CD14-positive monocyte (primary cell): ENCODE measurements around the gene GPSM1. TPM values are rescaled to one million over a fixed set of nuclear protein-coding genes. Genes with fewer than 3 reads are reported as not detected.

Source experiments
- DNase-seq, 3 donors: peaks; one replicate each; pipeline ENCODE4 v3.0.0-alpha.2; 2011 to 2022
- H2AFZ ChIP-seq: 2 replicates; pipeline ENCODE4 v1.6.0; 2012; ENCODE audit warnings: mild to moderate bottlenecking, low read depth, low read length, inconsistent platforms; ENCODE audit not compliant: insufficient read depth, poor library complexity, severe bottlenecking
- H3K27ac ChIP-seq, 2 donors: 1 replicate in 1 of 2; 2 replicates in 1 of 2; pipeline ENCODE4 v1.5.1; 2012 to 2013; ENCODE audit warnings: low read length in 2 of 2, control low read depth in 1 of 2, inconsistent platforms in 1 of 2, low read depth in 1 of 2, mild to moderate bottlenecking in 1 of 2
- H3K27me3 ChIP-seq, 2 donors: one replicate each; pipeline versions ENCODE4 v1.6.0 to v1.6.1; 2011 to 2013; ENCODE audit warnings: low read length in 2 of 2; ENCODE audit not compliant: control insufficient read depth in 2 of 2, insufficient read depth in 2 of 2
- H3K36me3 ChIP-seq, 2 donors: replicated peaks in 1 of 2; 1 replicate in 1 of 2; 2 replicates in 1 of 2; pipeline versions ENCODE4 v1.5.1 to v1.6.1; 2012 to 2013; ENCODE audit warnings: low read length in 2 of 2, control low read depth in 1 of 2, inconsistent platforms in 1 of 2, mild to moderate bottlenecking in 1 of 2; ENCODE audit not compliant: insufficient read depth in 2 of 2, control insufficient read depth in 1 of 2
- H3K4me1 ChIP-seq, 2 donors: 1 replicate in 1 of 2; 2 replicates in 1 of 2; pipeline versions ENCODE4 v1.5.1 to v1.6.1; 2012 to 2013; ENCODE audit warnings: low read length in 2 of 2, control low read depth in 1 of 2, inconsistent platforms in 1 of 2, mild to moderate bottlenecking in 1 of 2, moderate library complexity in 1 of 2; ENCODE audit not compliant: insufficient read depth in 2 of 2, control insufficient read depth in 1 of 2
- H3K4me2 ChIP-seq: replicated peaks from 2 replicates; pipeline ENCODE3; 2012; ENCODE audit warnings: low read length, moderate library complexity, mild to moderate bottlenecking; ENCODE audit not compliant: poor library complexity, severe bottlenecking; ENCODE audit errors: extremely low read depth
- H3K4me3 ChIP-seq, 3 experiments: fragments of 200-600 bp in 1 of 3; sonication (generic) in 1 of 3; replicated peaks in 1 of 3; 1 replicate in 2 of 3; 2 replicates in 1 of 3; pipeline ENCODE4 v1.5.1; 2011 to 2013; ENCODE audit warnings: low read length in 3 of 3, mild to moderate bottlenecking in 3 of 3, control low read depth in 2 of 3, low read depth in 2 of 3, inconsistent platforms in 1 of 3, moderate library complexity in 1 of 3
- H3K79me2 ChIP-seq: 2 replicates; pipeline ENCODE4 v1.6.0; 2012; ENCODE audit warnings: mild to moderate bottlenecking, control low read depth, inconsistent platforms, low read length, moderate library complexity; ENCODE audit not compliant: insufficient read depth
- H3K9ac ChIP-seq: 2 replicates; pipeline ENCODE4 v1.6.0; 2017; ENCODE audit warnings: low read length, mild to moderate bottlenecking; ENCODE audit not compliant: insufficient read depth, poor library complexity, severe bottlenecking
- H3K9me3 ChIP-seq, 2 donors: replicated peaks in 1 of 2; 1 replicate in 1 of 2; 2 replicates in 1 of 2; pipeline versions ENCODE4 v1.5.1 to v1.6.1; 2012 to 2013; ENCODE audit warnings: low read length in 2 of 2, control low read depth in 1 of 2; ENCODE audit not compliant: control insufficient read depth in 1 of 2, insufficient read depth in 1 of 2
- H4K20me1 ChIP-seq: 2 replicates; pipeline ENCODE4 v1.6.0; 2012; ENCODE audit warnings: mild to moderate bottlenecking, low read length, control low read depth, moderate library complexity; ENCODE audit not compliant: insufficient read depth
- H3K27ac Mint-ChIP-seq, 7 donors: one replicate each; pipeline ENCODE4 v1.8.0; 2020; ENCODE audit warnings: mild to moderate bottlenecking in 7 of 7, mixed read lengths in 7 of 7, moderate library complexity in 6 of 7, inconsistent platforms in 2 of 7
- H3K27me3 Mint-ChIP-seq, 3 donors: one replicate each; pipeline ENCODE4 v1.8.0; 2021 to 2022; ENCODE audit warnings: low read depth in 3 of 3, mild to moderate bottlenecking in 3 of 3, mixed read lengths in 3 of 3, moderate library complexity in 3 of 3, inconsistent platforms in 1 of 3
- H3K36me3 Mint-ChIP-seq, 2 donors: one replicate each; pipeline ENCODE4 v1.8.0; 2020; ENCODE audit warnings: mixed read lengths in 2 of 2, inconsistent platforms in 1 of 2, mild to moderate bottlenecking in 1 of 2
- H3K4me1 Mint-ChIP-seq: one replicate; pipeline ENCODE4 v1.8.0; 2020; ENCODE audit warnings: mild to moderate bottlenecking, mixed read lengths
- H3K4me3 Mint-ChIP-seq, 2 donors: one replicate each; pipeline ENCODE4 v1.8.0; 2020; ENCODE audit warnings: mild to moderate bottlenecking in 2 of 2, mixed read lengths in 2 of 2, moderate library complexity in 1 of 2
- H3K9me3 Mint-ChIP-seq, 7 donors: one replicate each; pipeline ENCODE4 v1.8.0; 2020 to 2022; ENCODE audit warnings: mixed read lengths in 7 of 7, mild to moderate bottlenecking in 6 of 7, moderate library complexity in 6 of 7, inconsistent platforms in 2 of 7
- WGBS: methylation state at CpG from one replicate; pipeline ENCODE4 v1.1.5; 2013; ENCODE audit warnings: missing lambda C conversion rate; ENCODE audit not compliant: insufficient coverage; 5-methylcytosine and 5-hydroxymethylcytosine counted together
- intact Hi-C, 2 donors: fragments of 100-400 bp; cut with micrococcal nuclease; formaldehyde crosslinking; loops; one replicate each; pipeline versions ENCODE4 v1.15.0 to v1.15.1; 2023
- polyA plus RNA-seq, 3 donors: library from polyadenylated mRNA; depleted of rRNA in 1 of 3; unstranded in 2 of 3; stranded (reverse) in 1 of 3; fragments of 300-500 nt in 2 of 3; fragments of >200 nt in 1 of 3; fragmentation: Illumina TruSeq in 2 of 3; gene quantifications; 1 replicate in 2 of 3; 2 replicates in 1 of 3; pipeline ENCODE4 v1.2.3, GENCODE V29; 2012 to 2021
- TF ChIP-seq, protein P1 (sequence below): fragments of 200-600 bp; IDR thresholded peaks from one replicate; pipeline ENCODE4 v1.8.0; 2022; ENCODE audit warnings: antibody characterized with exemption, mild to moderate bottlenecking

GPSM1 gene
- polyA plus RNA-seq, 3 donors: 0.67 to 3.1 (median 0.73) TPM

- DNase-seq: no peak
- intact Hi-C loops: no loop called here
- Histone ChIP-seq H3K36me3 (no peaks in the 10 kb centered on the region), H3K9ac (no peak overlapping the region), H3K4me3 (no peak overlapping the region), H3K27me3 (peaks cover 0 to 5% of the 10 kb centered on the region in 2 donors), H3K4me1 (no peaks in the 10 kb centered on the region), H3K27ac (no peak overlapping the region), H2AFZ (no peak overlapping the region), H4K20me1 (no peaks in the 10 kb centered on the region), H3K9me3 (no peaks in the 10 kb centered on the region), H3K79me2 (no peaks in the 10 kb centered on the region), H3K4me2 (no peak overlapping the region)
- TF ChIP-seq, protein P1, sequence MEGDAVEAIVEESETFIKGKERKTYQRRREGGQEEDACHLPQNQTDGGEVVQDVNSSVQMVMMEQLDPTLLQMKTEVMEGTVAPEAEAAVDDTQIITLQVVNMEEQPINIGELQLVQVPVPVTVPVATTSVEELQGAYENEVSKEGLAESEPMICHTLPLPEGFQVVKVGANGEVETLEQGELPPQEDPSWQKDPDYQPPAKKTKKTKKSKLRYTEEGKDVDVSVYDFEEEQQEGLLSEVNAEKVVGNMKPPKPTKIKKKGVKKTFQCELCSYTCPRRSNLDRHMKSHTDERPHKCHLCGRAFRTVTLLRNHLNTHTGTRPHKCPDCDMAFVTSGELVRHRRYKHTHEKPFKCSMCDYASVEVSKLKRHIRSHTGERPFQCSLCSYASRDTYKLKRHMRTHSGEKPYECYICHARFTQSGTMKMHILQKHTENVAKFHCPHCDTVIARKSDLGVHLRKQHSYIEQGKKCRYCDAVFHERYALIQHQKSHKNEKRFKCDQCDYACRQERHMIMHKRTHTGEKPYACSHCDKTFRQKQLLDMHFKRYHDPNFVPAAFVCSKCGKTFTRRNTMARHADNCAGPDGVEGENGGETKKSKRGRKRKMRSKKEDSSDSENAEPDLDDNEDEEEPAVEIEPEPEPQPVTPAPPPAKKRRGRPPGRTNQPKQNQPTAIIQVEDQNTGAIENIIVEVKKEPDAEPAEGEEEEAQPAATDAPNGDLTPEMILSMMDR: no peak
- Mint-ChIP-seq H3K4me1 (peaks cover 4% of the 10 kb centered on the region), H3K36me3 (no peaks in the 10 kb centered on the region), H3K27ac (no peak overlapping the region), H3K27me3 (peaks cover 0 to 5% (median 2%) of the 10 kb centered on the region in 3 donors), H3K9me3 (no peaks in the 10 kb centered on the region), H3K4me3 (no peak overlapping the region)
These were observed 18.7 kb upstream of the GPSM1 start for GRCh38 chr9:136308702-136309053.

GRCh38 chr9:136309101-136309801 is 18.1 kb upstream of the GPSM1 start:
- WGBS: 26% methylated on average over 16 of the region's 22 CpGs
- H3K9ac ChIP-seq: no peak overlapping the region
- H3K9me3 ChIP-seq: no peaks in the 10 kb centered on the region
- Mint-ChIP-seq H3K27me3 (peaks cover 0 to 5% (median 2%) of the 10 kb centered on the region in 3 donors), H3K4me3 (no peak overlapping the region), H3K4me1 (peaks cover 4% of the 10 kb centered on the region), H3K9me3 (peaks cover 0 to 3% (median 0%) of the 10 kb centered on the region in 7 donors), H3K27ac (no peak overlapping the region), H3K36me3 (no peaks in the 10 kb centered on the region)
- peaks cover 0 to 5% of the 10 kb centered on the region in 2 donors for H3K27me3 ChIP-seq
- no peaks in the 10 kb centered on the region for H3K36me3 ChIP-seq
- H2AFZ ChIP-seq: no peak overlapping the region
- no peak overlapping the region for H3K4me3 ChIP-seq
- H3K4me1 ChIP-seq: no peaks in the 10 kb centered on the region
- no peak overlapping the region for H3K4me2 ChIP-seq
- no peaks in the 10 kb centered on the region for H3K79me2 ChIP-seq
- no peak for DNase-seq
- no peak overlapping the region for H3K27ac ChIP-seq
- TF ChIP-seq, protein P1: no peak
- intact Hi-C loops: no loop called here
- no peaks in the 10 kb centered on the region for H4K20me1 ChIP-seq
